ENCODE results near the gene SLC4A11.

The SLC4A11 gene

GRCh38 chr20:3210346-3210745, 28.6 kb downstream of the SLC4A11 start:
- Mint-ChIP-seq H3K27me3 (no peaks in the 10 kb centered on the region), H3K27ac (peak overlapping the region; percentile 78), H3K4me3 (peak overlapping the region; percentile 100), H3K36me3 (peaks cover 19% of the 10 kb centered on the region), H3K4me1 (peaks cover 33% of the 10 kb centered on the region), H3K9me3 (no peaks in the 10 kb centered on the region)
- no peak for DNase-seq
- CTCF ChIA-PET, result interaction anchor here (1.8 kb wide), 1 partner anchor 9 kb away, joined by 11 read pairs; no protein-coding TSS in a partner anchor

- H3K36me3 Mint-ChIP-seq, result peaks cover 18% of the 10 kb centered on the region
- DNase-seq, result no peak
- CTCF ChIA-PET, result interaction anchor here (1.8 kb wide), 1 partner anchor 9 kb away, joined by 11 read pairs; no protein-coding TSS in a partner anchor
- H3K27me3 Mint-ChIP-seq, result no peaks in the 10 kb centered on the region
- no peaks in the 10 kb centered on the region for H3K9me3 Mint-ChIP-seq
- H3K27ac Mint-ChIP-seq, result peak overlapping the region; percentile 90
- peak overlapping the region; percentile 100 for H3K4me3 Mint-ChIP-seq
- H3K4me1 Mint-ChIP-seq, result peaks cover 36% of the 10 kb centered on the region
Observed at GRCh38 chr20:3209946-3210317, 29.1 kb downstream of the SLC4A11 start.

GRCh38 chr20:3209257-3209945, 29.6 kb downstream of the SLC4A11 start, which contains the start of gene ITPA:
Gene ITPA (plus strand): TSS chr20:3209498. CDS start chr20:3209552, 54 bp downstream.
- Mint-ChIP-seq H3K4me1 (peaks cover 39% of the 10 kb centered on the region), H3K9me3 (no peaks in the 10 kb centered on the region), H3K27me3 (no peaks in the 10 kb centered on the region), H3K27ac (peak within 1 kb of the TSS; percentile 90), H3K36me3 (peaks cover 16% of the 10 kb centered on the region), H3K4me3 (peak within 1 kb of the TSS; percentile 100)
- peak; percentile 80 for DNase-seq
- CTCF ChIA-PET, result interaction anchor here (1.7 to 2.0 kb wide), 3 partner anchors 9 to 156 kb away, joined by 3 to 11 read pairs (median 10); no protein-coding TSS in a partner anchor

- Mint-ChIP-seq H3K36me3 (peaks cover 16% of the 10 kb centered on the region), H3K9me3 (no peaks in the 10 kb centered on the region), H3K27me3 (no peaks in the 10 kb centered on the region), H3K27ac (peak overlapping the region; percentile 90), H3K4me3 (peak overlapping the region; percentile 100), H3K4me1 (peaks cover 43% of the 10 kb centered on the region)
- CTCF ChIA-PET, result interaction anchor here (1.7 to 2.0 kb wide), 2 partner anchors 9 to 155 kb away, joined by 3 to 10 read pairs; no protein-coding TSS in a partner anchor
- DNase-seq, result peak; percentile 35
Observed at GRCh38 chr20:3208786-3209256, 30.2 kb downstream of the SLC4A11 start.

GRCh38 chr20:3204124-3204794, 34.7 kb downstream of the SLC4A11 start, which contains the start of gene DDRGK1:
Gene DDRGK1 (minus strand): TSS chr20:3204682. CDS start chr20:3204627, 55 bp downstream.
- no peaks in the 10 kb centered on the region for H3K27me3 Mint-ChIP-seq
- DNase-seq, result peak; percentile 93
- H3K36me3 Mint-ChIP-seq, result peaks cover 22% of the 10 kb centered on the region
- H3K4me1 Mint-ChIP-seq, result peaks cover 38% of the 10 kb centered on the region
- H3K9me3 Mint-ChIP-seq, result no peaks in the 10 kb centered on the region
- H3K27ac Mint-ChIP-seq, result peak within 1 kb of the TSS; percentile 97
- CTCF ChIA-PET, result interaction anchor here (1.7 kb wide), 2 partner anchors 47 to 87 kb away, joined by 5 read pairs; no protein-coding TSS in a partner anchor
- H3K4me3 Mint-ChIP-seq, result peak within 1 kb of the TSS; percentile 97

- Mint-ChIP-seq H3K4me3 (peak overlapping the region; percentile 97), H3K9me3 (no peaks in the 10 kb centered on the region), H3K4me1 (peaks cover 33% of the 10 kb centered on the region), H3K36me3 (peaks cover 27% of the 10 kb centered on the region), H3K27me3 (no peaks in the 10 kb centered on the region), H3K27ac (peak overlapping the region; percentile 97)
- peak; percentile 52 for DNase-seq
- CTCF ChIA-PET, result interaction anchor here (0.9 to 1.7 kb wide), 3 partner anchors 46 to 151 kb away, joined by 3 to 5 read pairs (median 5); no protein-coding TSS in a partner anchor
Observed at GRCh38 chr20:3203315-3204123, 35.5 kb downstream of the SLC4A11 start.

GRCh38 chr20:3202965-3203314, 36.0 kb downstream of the SLC4A11 start:
- Mint-ChIP-seq H3K4me3 (peak overlapping the region; percentile 97), H3K27ac (peak overlapping the region; percentile 97), H3K36me3 (peaks cover 27% of the 10 kb centered on the region), H3K27me3 (no peaks in the 10 kb centered on the region), H3K4me1 (peaks cover 29% of the 10 kb centered on the region), H3K9me3 (no peaks in the 10 kb centered on the region)
- CTCF ChIA-PET, result interaction anchor here (0.6 to 1.7 kb wide), 4 partner anchors 10 to 150 kb away, joined by 3 to 5 read pairs (median 4); no protein-coding TSS in a partner anchor
- no peak for DNase-seq

GRCh38 chr20:3199976-3200755, 38.8 kb downstream of the SLC4A11 start:
- no peak overlapping the region for H3K4me3 Mint-ChIP-seq
- no peak for DNase-seq
- peak overlapping the region; percentile 58 for H3K27ac Mint-ChIP-seq
- no peaks in the 10 kb centered on the region for H3K27me3 Mint-ChIP-seq
- H3K9me3 Mint-ChIP-seq, result no peaks in the 10 kb centered on the region
- H3K36me3 Mint-ChIP-seq, result peaks cover 44% of the 10 kb centered on the region
- CTCF ChIA-PET, result interaction anchor here (0.6 to 0.9 kb wide), 2 partner anchors 30 to 148 kb away, joined by 3 to 5 read pairs; no protein-coding TSS in a partner anchor
- peaks cover 37% of the 10 kb centered on the region for H3K4me1 Mint-ChIP-seq

- Mint-ChIP-seq H3K4me3 (no peak overlapping the region), H3K27ac (no peak overlapping the region), H3K4me1 (peaks cover 31% of the 10 kb centered on the region), H3K27me3 (no peaks in the 10 kb centered on the region), H3K36me3 (peaks cover 45% of the 10 kb centered on the region), H3K9me3 (no peaks in the 10 kb centered on the region)
- CTCF ChIA-PET, result interaction anchor here (0.7 kb wide), 1 partner anchor 946 kb away, joined by 4 read pairs; no protein-coding TSS in a partner anchor
- DNase-seq, result no peak
Observed at GRCh38 chr20:3199206-3199605, 39.8 kb downstream of the SLC4A11 start.

GRCh38 chr20:3195590-3196237, 43.3 kb downstream of the SLC4A11 start:
- no peaks in the 10 kb centered on the region for H3K27me3 Mint-ChIP-seq
- no peak for DNase-seq
- CTCF ChIA-PET, result no interaction called here
- H3K4me3 Mint-ChIP-seq, result no peak overlapping the region
- peak overlapping the region; percentile 64 for H3K27ac Mint-ChIP-seq
- H3K4me1 Mint-ChIP-seq, result peaks cover 10% of the 10 kb centered on the region
- no peaks in the 10 kb centered on the region for H3K9me3 Mint-ChIP-seq
- peaks cover 57% of the 10 kb centered on the region for H3K36me3 Mint-ChIP-seq

GRCh38 chr20:3194617-3195280, 44.2 kb downstream of the SLC4A11 start:
- DNase-seq, result no peak
- CTCF ChIA-PET, result no interaction called here
- Mint-ChIP-seq H3K27ac (no peak overlapping the region), H3K9me3 (no peaks in the 10 kb centered on the region), H3K4me3 (no peak overlapping the region), H3K4me1 (peaks cover 10% of the 10 kb centered on the region), H3K36me3 (peaks cover 54% of the 10 kb centered on the region), H3K27me3 (no peaks in the 10 kb centered on the region)

Data from activated naive CD4-positive, alpha-beta T cell treated with anti-CD3 and anti-CD28 coated beads, Interleukin-2, amount 10 ng/mL, durations not matched to agents 7 days and 5 days (primary cell).